Left ventricle myocardium inferior (tissue), 1 donor: ENCODE measurements around the gene IQCN. TPM values are rescaled to one million over a fixed set of nuclear protein-coding genes. Genes with fewer than 3 reads are reported as not detected.

Experiments used
- DNase-seq: peaks from one replicate; pipeline ENCODE4 v3.0.0-alpha.2; 2020
- H3K27ac ChIP-seq: fragments of 200-600 bp; replicated peaks from 2 replicates; pipeline ENCODE4 v1.8.0; 2021
- H3K27me3 ChIP-seq: fragments of 200-600 bp; 2 replicates; pipeline ENCODE4 v1.8.0; 2021; ENCODE audit warnings: low read depth
- H3K36me3 ChIP-seq: fragments of 200-600 bp; 2 replicates; pipeline ENCODE4 v1.8.0; 2021
- H3K4me1 ChIP-seq: fragments of 200-600 bp; 2 replicates; pipeline ENCODE4 v1.8.0; 2021
- H3K4me3 ChIP-seq: fragments of 200-600 bp; 2 replicates; pipeline ENCODE4 v1.8.0; 2021; ENCODE audit warnings: mild to moderate bottlenecking, moderate library complexity
- H3K9me3 ChIP-seq: fragments of 200-600 bp; replicated peaks from 2 replicates; pipeline ENCODE4 v1.8.0; 2021
- CTCF ChIP-seq: fragments of 200-600 bp; IDR thresholded peaks from 2 replicates; pipeline ENCODE4 v1.8.0; 2021; ENCODE audit warnings: antibody characterized with exemption, mild to moderate bottlenecking, borderline replicate concordance
- intact Hi-C: fragments of 100-400 bp; cut with micrococcal nuclease; formaldehyde crosslinking; loops from one replicate; pipeline ENCODE4 v1.11.0; 2022
- total RNA-seq: library from RNA; stranded (reverse); fragmentation: NEBNext Ultra II Directional; extraction: Animal tissue kit (Norgen Biotek cat#: 25700); gene quantifications from one replicate; pipeline ENCODE4 v1.2.1, GENCODE V29; 2021
- donor health status: DM: no; HTN: yes; CAD: no; lungs with severe emphysema.

IQCN gene
- total RNA-seq, 1 donor from 2014 or later, result 0.49 TPM

GRCh38 chr19:18311502-18312091 is 37.3 kb upstream of the IQCN start:
- Histone ChIP-seq H3K27me3 (no peaks in the 10 kb centered on the region), H3K27ac (no peak overlapping the region), H3K4me1 (peaks cover 15% of the 10 kb centered on the region), H3K4me3 (no peak overlapping the region), H3K9me3 (no peaks in the 10 kb centered on the region), H3K36me3 (peaks cover 48% of the 10 kb centered on the region)
- intact Hi-C loops, result no loop called here
- no peak for TF ChIP-seq CTCF
- DNase-seq, result no peak

- Histone ChIP-seq H3K27ac (no peak overlapping the region), H3K27me3 (no peaks in the 10 kb centered on the region), H3K4me1 (peaks cover 22% of the 10 kb centered on the region), H3K36me3 (peaks cover 48% of the 10 kb centered on the region), H3K4me3 (no peak overlapping the region), H3K9me3 (no peaks in the 10 kb centered on the region)
- TF ChIP-seq CTCF, result no peak
- intact Hi-C loops, result no loop called here
- no peak for DNase-seq
Measured at GRCh38 chr19:18310966-18311365, 36.7 kb upstream of the IQCN start.

GRCh38 chr19:18310118-18310909 is 36.1 kb upstream of the IQCN start:
- Histone ChIP-seq H3K36me3 (peaks cover 48% of the 10 kb centered on the region), H3K4me3 (no peak overlapping the region), H3K4me1 (peaks cover 28% of the 10 kb centered on the region), H3K9me3 (no peaks in the 10 kb centered on the region), H3K27ac (no peak overlapping the region), H3K27me3 (no peaks in the 10 kb centered on the region)
- intact Hi-C loops, result no loop called here
- no peak for DNase-seq
- no peak for TF ChIP-seq CTCF

GRCh38 chr19:18309525-18310064 is 35.3 kb upstream of the IQCN start:
- peaks cover 47% of the 10 kb centered on the region for H3K36me3 ChIP-seq
- H3K27me3 ChIP-seq, result no peaks in the 10 kb centered on the region
- intact Hi-C loops, result no loop called here
- no peak for TF ChIP-seq CTCF
- no peak for DNase-seq
- no peak overlapping the region for H3K4me3 ChIP-seq
- H3K4me1 ChIP-seq, result peaks cover 35% of the 10 kb centered on the region
- no peaks in the 10 kb centered on the region for H3K9me3 ChIP-seq
- H3K27ac ChIP-seq, result no peak overlapping the region

- no peak for TF ChIP-seq CTCF
- Histone ChIP-seq H3K4me3 (no peak overlapping the region), H3K27ac (no peak overlapping the region), H3K4me1 (peaks cover 42% of the 10 kb centered on the region), H3K27me3 (no peaks in the 10 kb centered on the region), H3K9me3 (no peaks in the 10 kb centered on the region), H3K36me3 (peaks cover 41% of the 10 kb centered on the region)
- no peak for DNase-seq
- intact Hi-C loops, result no loop called here
Measured at GRCh38 chr19:18308948-18309325, 34.7 kb upstream of the IQCN start.
